ENCODE data around the gene DDX5. TPM values are rescaled to one million over a fixed set of nuclear protein-coding genes. Genes with fewer than 3 reads are reported as not detected.

DDX5 gene
- total and polyA plus RNA-seq, 2 of the 13 experiments (the other 11 are each of a cell fraction or from before 2014, with no cell fraction given): 503 to 684 TPM

DNA sequence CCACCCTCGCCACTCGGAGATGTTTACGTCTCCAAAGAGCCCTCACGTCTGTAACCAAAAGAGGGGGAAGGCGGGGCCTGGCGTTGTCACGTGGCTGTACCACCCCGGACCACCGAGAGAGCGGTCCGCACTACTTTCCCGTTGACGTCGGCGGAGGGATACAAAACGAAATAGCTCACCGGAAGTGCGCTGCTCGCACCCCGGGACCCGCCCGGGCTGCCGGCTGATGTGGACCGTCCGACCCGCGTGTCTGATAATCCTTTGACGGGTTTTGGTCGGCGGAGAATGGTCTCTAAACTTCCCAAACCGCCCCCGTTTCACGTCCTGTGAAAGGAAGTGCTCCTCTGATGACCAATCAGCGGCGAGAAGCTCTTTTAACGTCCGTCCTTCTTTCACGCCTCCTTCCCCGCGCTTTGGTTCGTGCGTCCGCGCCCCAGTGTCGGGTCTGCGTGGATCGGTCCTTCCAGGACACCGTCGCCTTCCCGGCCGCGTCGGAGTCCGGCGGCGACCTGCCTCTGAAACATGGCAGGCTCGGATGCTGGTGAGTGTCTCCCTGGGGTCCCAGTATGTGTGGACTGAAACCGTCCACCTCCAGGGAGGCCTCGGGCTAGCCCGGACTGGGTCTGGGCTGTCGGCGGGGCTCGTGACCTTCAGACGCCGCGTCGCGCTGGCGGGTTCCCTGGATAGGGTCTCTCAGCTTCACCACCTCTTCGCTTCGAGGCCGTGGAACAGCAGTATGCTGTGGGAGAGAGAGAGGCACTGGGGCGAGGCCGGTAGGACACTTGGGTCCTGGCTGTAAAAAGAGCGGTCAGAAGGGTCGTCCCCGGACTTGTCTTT is 705 bp upstream of the DDX5 start, which contains the start of gene CEP95 (continued):
- TF ChIP-seq, protein P1, sequence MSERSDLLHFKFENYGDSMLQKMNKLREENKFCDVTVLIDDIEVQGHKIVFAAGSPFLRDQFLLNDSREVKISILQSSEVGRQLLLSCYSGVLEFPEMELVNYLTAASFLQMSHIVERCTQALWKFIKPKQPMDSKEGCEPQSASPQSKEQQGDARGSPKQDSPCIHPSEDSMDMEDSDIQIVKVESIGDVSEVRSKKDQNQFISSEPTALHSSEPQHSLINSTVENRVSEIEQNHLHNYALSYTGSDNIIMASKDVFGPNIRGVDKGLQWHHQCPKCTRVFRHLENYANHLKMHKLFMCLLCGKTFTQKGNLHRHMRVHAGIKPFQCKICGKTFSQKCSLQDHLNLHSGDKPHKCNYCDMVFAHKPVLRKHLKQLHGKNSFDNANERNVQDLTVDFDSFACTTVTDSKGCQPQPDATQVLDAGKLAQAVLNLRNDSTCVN (CRISPR knock-in tag; IDR thresholded peaks at IDR 0.05; ENCODE audit: borderline replicate concordance): peak; percentile 68; the same call in 1 of the 2 replicates
- peak; percentile 88; the same call in 1 of the 2 replicates for TF ChIP-seq ZNF546 (CRISPR knock-in tag; conservative IDR thresholded peaks at IDR 0.05)
- TF ChIP-seq, protein P2, sequence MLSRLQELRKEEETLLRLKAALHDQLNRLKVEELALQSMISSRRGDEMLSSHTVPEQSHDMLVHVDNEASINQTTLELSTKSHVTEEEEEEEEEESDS (CRISPR knock-in tag; IDR thresholded peaks at IDR 0.05; ENCODE audit: borderline replicate concordance): 0 out of 2 replicates have a peak, but pooled peaks have one; percentile 2
- no peak for TF ChIP-seq NFRKB (IDR thresholded peaks at IDR 0.05)
- TF ChIP-seq RELA (CRISPR knock-in tag; IDR thresholded peaks at IDR 0.05): no peak; the same call in 1 of the 2 replicates
- no peak for TF ChIP-seq JUND (CRISPR knock-in tag; IDR thresholded peaks at IDR 0.05)
- peak; percentile 94 for TF ChIP-seq NAIF1 (CRISPR knock-in tag; IDR thresholded peaks at IDR 0.05; ENCODE audit: borderline replicate concordance)
- no peak for TF ChIP-seq ZNF496 (CRISPR knock-in tag; IDR thresholded peaks at IDR 0.05; ENCODE audit: insufficient replicate concordance)
- no peak for TF ChIP-seq ATAD3A (CRISPR knock-in tag; IDR thresholded peaks at IDR 0.05)
- no peak for TF ChIP-seq MZF1 (CRISPR knock-in tag; IDR thresholded peaks at IDR 0.05; ENCODE audit: borderline replicate concordance)
- no peak for TF ChIP-seq FOXA1 (IDR thresholded peaks at IDR 0.05)
- peak; percentile 38 for TF ChIP-seq FOXA1 (CRISPR knock-in tag; IDR thresholded peaks at IDR 0.05)
- peak; percentile 80; the same call in 1 of the 2 replicates for TF ChIP-seq ZNF782 (CRISPR knock-in tag; IDR thresholded peaks at IDR 0.05; ENCODE audit: borderline replicate concordance)
- peak; percentile 33; the same call in 1 of the 2 replicates for TF ChIP-seq BCL6 (CRISPR knock-in tag; IDR thresholded peaks at IDR 0.05)
- TF ChIP-seq, protein P3, sequence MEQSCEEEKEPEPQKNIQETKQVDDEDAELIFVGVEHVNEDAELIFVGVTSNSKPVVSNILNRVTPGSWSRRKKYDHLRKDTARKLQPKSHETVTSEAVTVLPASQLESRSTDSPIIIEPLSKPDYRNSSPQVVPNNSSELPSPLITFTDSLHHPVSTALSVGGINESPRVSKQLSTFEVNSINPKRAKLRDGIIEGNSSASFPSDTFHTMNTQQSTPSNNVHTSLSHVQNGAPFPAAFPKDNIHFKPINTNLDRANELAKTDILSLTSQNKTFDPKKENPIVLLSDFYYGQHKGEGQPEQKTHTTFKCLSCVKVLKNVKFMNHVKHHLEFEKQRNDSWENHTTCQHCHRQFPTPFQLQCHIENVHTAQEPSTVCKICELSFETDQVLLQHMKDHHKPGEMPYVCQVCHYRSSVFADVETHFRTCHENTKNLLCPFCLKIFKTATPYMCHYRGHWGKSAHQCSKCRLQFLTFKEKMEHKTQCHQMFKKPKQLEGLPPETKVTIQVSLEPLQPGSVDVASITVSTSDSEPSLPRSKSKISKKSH (CRISPR knock-in tag; IDR thresholded peaks at IDR 0.05; ENCODE audit: borderline replicate concordance): peak; percentile 73
- no peak; the same call in 1 of the 2 replicates for TF ChIP-seq ZNF160 (CRISPR knock-in tag; IDR thresholded peaks at IDR 0.05)
- TF ChIP-seq, protein P4, sequence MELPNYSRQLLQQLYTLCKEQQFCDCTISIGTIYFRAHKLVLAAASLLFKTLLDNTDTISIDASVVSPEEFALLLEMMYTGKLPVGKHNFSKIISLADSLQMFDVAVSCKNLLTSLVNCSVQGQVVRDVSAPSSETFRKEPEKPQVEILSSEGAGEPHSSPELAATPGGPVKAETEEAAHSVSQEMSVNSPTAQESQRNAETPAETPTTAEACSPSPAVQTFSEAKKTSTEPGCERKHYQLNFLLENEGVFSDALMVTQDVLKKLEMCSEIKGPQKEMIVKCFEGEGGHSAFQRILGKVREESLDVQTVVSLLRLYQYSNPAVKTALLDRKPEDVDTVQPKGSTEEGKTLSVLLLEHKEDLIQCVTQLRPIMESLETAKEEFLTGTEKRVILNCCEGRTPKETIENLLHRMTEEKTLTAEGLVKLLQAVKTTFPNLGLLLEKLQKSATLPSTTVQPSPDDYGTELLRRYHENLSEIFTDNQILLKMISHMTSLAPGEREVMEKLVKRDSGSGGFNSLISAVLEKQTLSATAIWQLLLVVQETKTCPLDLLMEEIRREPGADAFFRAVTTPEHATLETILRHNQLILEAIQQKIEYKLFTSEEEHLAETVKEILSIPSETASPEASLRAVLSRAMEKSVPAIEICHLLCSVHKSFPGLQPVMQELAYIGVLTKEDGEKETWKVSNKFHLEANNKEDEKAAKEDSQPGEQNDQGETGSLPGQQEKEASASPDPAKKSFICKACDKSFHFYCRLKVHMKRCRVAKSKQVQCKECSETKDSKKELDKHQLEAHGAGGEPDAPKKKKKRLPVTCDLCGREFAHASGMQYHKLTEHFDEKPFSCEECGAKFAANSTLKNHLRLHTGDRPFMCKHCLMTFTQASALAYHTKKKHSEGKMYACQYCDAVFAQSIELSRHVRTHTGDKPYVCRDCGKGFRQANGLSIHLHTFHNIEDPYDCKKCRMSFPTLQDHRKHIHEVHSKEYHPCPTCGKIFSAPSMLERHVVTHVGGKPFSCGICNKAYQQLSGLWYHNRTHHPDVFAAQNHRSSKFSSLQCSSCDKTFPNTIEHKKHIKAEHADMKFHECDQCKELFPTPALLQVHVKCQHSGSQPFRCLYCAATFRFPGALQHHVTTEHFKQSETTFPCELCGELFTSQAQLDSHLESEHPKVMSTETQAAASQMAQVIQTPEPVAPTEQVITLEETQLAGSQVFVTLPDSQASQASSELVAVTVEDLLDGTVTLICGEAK (IDR thresholded peaks at IDR 0.05): peak; percentile 50
- TF ChIP-seq, protein P4 (CRISPR knock-in tag; IDR thresholded peaks at IDR 0.05): peak; percentile 79

All from HepG2 (cell line).